ENCODE measurements around the gene FTH1.

The FTH1 gene

GRCh38 chr11:61928606-61929005 is 38.8 kb downstream of the FTH1 start:
- no peak overlapping the region for H3K4me2 ChIP-seq (ENCODE audit: low read depth, low read length, poor library complexity, severe bottlenecking)
- no peaks in the 10 kb centered on the region for H3K79me2 ChIP-seq (ENCODE audit: insufficient read depth, low read length)
- no peaks in the 10 kb centered on the region for H3K27me3 ChIP-seq (ENCODE audit: insufficient read depth, low read length, poor library complexity, severe bottlenecking)
- no peaks in the 10 kb centered on the region for H3K9me2 ChIP-seq (replicated peaks; ENCODE audit: low read depth, low read length)
- H3F3A ChIP-seq (ENCODE audit: low read depth) = no peaks in the 10 kb centered on the region
- H4K20me1 ChIP-seq (ENCODE audit: insufficient read depth, low read length, poor library complexity, severe bottlenecking) = no peaks in the 10 kb centered on the region
- no peak overlapping the region for H2AFZ ChIP-seq (ENCODE audit: low read length)
- H3K9ac ChIP-seq (ENCODE audit: low read depth, low read length, poor library complexity, severe bottlenecking) = no peak overlapping the region
- no peaks in the 10 kb centered on the region for H3K4me1 ChIP-seq (ENCODE audit: insufficient read depth, low read length, poor library complexity, severe bottlenecking)
- no peak for TF ChIP-seq EZH2phosphoT487 (IDR thresholded peaks at IDR 0.05; ENCODE audit: borderline replicate concordance)
- no peak for TF ChIP-seq CTCF (conservative IDR thresholded peaks at IDR 0.05; ENCODE audit: low read length)
- no peak overlapping the region for H3K4me3 ChIP-seq (ENCODE audit: low read length, poor library complexity, severe bottlenecking)
- no peaks in the 10 kb centered on the region; the same call in 1 of the 2 replicates for H3K9me3 ChIP-seq (ENCODE audit: insufficient read depth, low read depth, low read length)
- no peaks in the 10 kb centered on the region for H3K36me3 ChIP-seq (ENCODE audit: insufficient read depth, low read length)

- H3K36me3 ChIP-seq (ENCODE audit: insufficient read depth, low read length) = no peaks in the 10 kb centered on the region
- H3K79me2 ChIP-seq (ENCODE audit: insufficient read depth, low read length) = no peaks in the 10 kb centered on the region
- no peak for TF ChIP-seq EZH2phosphoT487 (IDR thresholded peaks at IDR 0.05; ENCODE audit: borderline replicate concordance)
- H3K9me2 ChIP-seq (replicated peaks; ENCODE audit: low read depth, low read length) = no peaks in the 10 kb centered on the region
- no peak overlapping the region for H3K4me3 ChIP-seq (ENCODE audit: low read length, poor library complexity, severe bottlenecking)
- no peaks in the 10 kb centered on the region for H3K9me3 ChIP-seq (ENCODE audit: insufficient read depth, low read depth, low read length)
- no peaks in the 10 kb centered on the region for H3F3A ChIP-seq (ENCODE audit: low read depth)
- no peaks in the 10 kb centered on the region for H4K20me1 ChIP-seq (ENCODE audit: insufficient read depth, low read length, poor library complexity, severe bottlenecking)
- no peak overlapping the region for H2AFZ ChIP-seq (ENCODE audit: low read length)
- H3K9ac ChIP-seq (ENCODE audit: low read depth, low read length, poor library complexity, severe bottlenecking) = no peak overlapping the region
- H3K4me2 ChIP-seq (ENCODE audit: low read depth, low read length, poor library complexity, severe bottlenecking) = no peak overlapping the region
- no peaks in the 10 kb centered on the region for H3K27me3 ChIP-seq (ENCODE audit: insufficient read depth, low read length, poor library complexity, severe bottlenecking)
- no peaks in the 10 kb centered on the region for H3K4me1 ChIP-seq (ENCODE audit: insufficient read depth, low read length, poor library complexity, severe bottlenecking)
Observed at GRCh38 chr11:61927501-61927900, 39.9 kb downstream of the FTH1 start.

- H2AFZ ChIP-seq (ENCODE audit: low read length) = no peak overlapping the region
- no peaks in the 10 kb centered on the region for H3K9me3 ChIP-seq (ENCODE audit: insufficient read depth, low read depth, low read length)
- H3K79me2 ChIP-seq (ENCODE audit: insufficient read depth, low read length) = no peaks in the 10 kb centered on the region
- no peak overlapping the region for H3K4me2 ChIP-seq (ENCODE audit: low read depth, low read length, poor library complexity, severe bottlenecking)
- H3K9me2 ChIP-seq (replicated peaks; ENCODE audit: low read depth, low read length) = no peaks in the 10 kb centered on the region
- no peaks in the 10 kb centered on the region for H4K20me1 ChIP-seq (ENCODE audit: insufficient read depth, low read length, poor library complexity, severe bottlenecking)
- no peak overlapping the region for H3K9ac ChIP-seq (ENCODE audit: low read depth, low read length, poor library complexity, severe bottlenecking)
- H3K4me1 ChIP-seq (ENCODE audit: insufficient read depth, low read length, poor library complexity, severe bottlenecking) = no peaks in the 10 kb centered on the region
- H3F3A ChIP-seq (ENCODE audit: low read depth) = no peaks in the 10 kb centered on the region
- H3K4me3 ChIP-seq (ENCODE audit: low read length, poor library complexity, severe bottlenecking) = no peak overlapping the region
- H3K36me3 ChIP-seq (ENCODE audit: insufficient read depth, low read length) = no peaks in the 10 kb centered on the region
- TF ChIP-seq EZH2phosphoT487 (IDR thresholded peaks at IDR 0.05; ENCODE audit: borderline replicate concordance) = no peak
- H3K27me3 ChIP-seq (ENCODE audit: insufficient read depth, low read length, poor library complexity, severe bottlenecking) = no peaks in the 10 kb centered on the region
Observed at GRCh38 chr11:61926235-61926634, 41.2 kb downstream of the FTH1 start.

GRCh38 chr11:61925736-61926135 is 41.7 kb downstream of the FTH1 start:
- Histone ChIP-seq H3K79me2 (ENCODE audit: insufficient read depth, low read length) (no peaks in the 10 kb centered on the region), H3K9me2 (replicated peaks; ENCODE audit: low read depth, low read length) (no peaks in the 10 kb centered on the region), H3K27me3 (ENCODE audit: insufficient read depth, low read length, poor library complexity, severe bottlenecking) (no peaks in the 10 kb centered on the region), H3K36me3 (ENCODE audit: insufficient read depth, low read length) (no peaks in the 10 kb centered on the region), H3K4me3 (ENCODE audit: low read length, poor library complexity, severe bottlenecking) (no peak overlapping the region), H3K9me3 (ENCODE audit: insufficient read depth, low read depth, low read length) (no peaks in the 10 kb centered on the region), H4K20me1 (ENCODE audit: insufficient read depth, low read length, poor library complexity, severe bottlenecking) (no peaks in the 10 kb centered on the region), H2AFZ (ENCODE audit: low read length) (no peak overlapping the region), H3K9ac (ENCODE audit: low read depth, low read length, poor library complexity, severe bottlenecking) (no peak overlapping the region), H3F3A (ENCODE audit: low read depth) (no peaks in the 10 kb centered on the region), H3K4me1 (ENCODE audit: insufficient read depth, low read length, poor library complexity, severe bottlenecking) (no peaks in the 10 kb centered on the region), H3K4me2 (ENCODE audit: low read depth, low read length, poor library complexity, severe bottlenecking) (no peak overlapping the region)
- TF ChIP-seq CTCF (conservative IDR thresholded peaks at IDR 0.05; ENCODE audit: low read length) = no peak
- no peak for TF ChIP-seq EZH2phosphoT487 (IDR thresholded peaks at IDR 0.05; ENCODE audit: borderline replicate concordance)

Data from Loucy (cell line).